Breast epithelium (tissue), 3 donors: ENCODE results near the gene MRPS23.

ENCODE experiments used
- CTCF ChIP-seq, 3 donors: fragments of 450-650 bp; IDR thresholded peaks; one replicate each; pipeline ENCODE4 v1.5.1; 2016 to 2017; ENCODE audit warnings: antibody characterized with exemption in 3 of 3, mild to moderate bottlenecking in 3 of 3, moderate library complexity in 3 of 3
- POLR2AphosphoS5 ChIP-seq, 3 donors: sonication (generic); formaldehyde crosslinking; IDR thresholded peaks; one replicate each; pipeline ENCODE4 v1.6.1; 2017; ENCODE audit warnings: antibody characterized with exemption in 3 of 3

- no peak for TF ChIP-seq CTCF (IDR thresholded peaks at IDR 0.05)
- TF ChIP-seq POLR2AphosphoS5 (IDR thresholded peaks at IDR 0.05): no peak
These were observed 10.8 kb downstream of the MRPS23 start for GRCh38 chr17:57838857-57839570.
